Kidney epithelial cell (primary cell): ENCODE measurements around the gene PRELID3B. TPM values are rescaled to one million over a fixed set of nuclear protein-coding genes. Genes with fewer than 3 reads are reported as not detected.
A peak's percentile ranks its signal among the peaks of the same experiment; 100 is the strongest.
"Not testable (repeated sequence)": the region's sequence is repeated elsewhere in the genome, so short reads cannot be mapped to it uniquely, and the experiment has no call there.

Experiments used
- DNase-seq: peaks from one replicate; pipeline ENCODE4 v3.0.0-alpha.2; 2010; ENCODE audit warnings: low read depth
- H3K27me3 ChIP-seq: 2 replicates; pipeline ENCODE4 v1.6.0; 2011; ENCODE audit warnings: low read length; ENCODE audit not compliant: control insufficient read depth, insufficient read depth
- H3K36me3 ChIP-seq: 2 replicates; pipeline ENCODE4 v1.5.1; 2011; ENCODE audit warnings: low read length; ENCODE audit not compliant: control insufficient read depth, insufficient read depth
- H3K4me3 ChIP-seq: 2 replicates; pipeline ENCODE4 v1.5.1; 2011; ENCODE audit warnings: low read depth, mild to moderate bottlenecking, control low read depth, low read length
- total RNA-seq: library from RNA; depleted of rRNA; stranded (reverse); fragments of >200 nt; gene quantifications from 2 replicates; pipeline ENCODE4 v1.2.3, GENCODE V29; 2015
- TF ChIP-seq, protein P1 (sequence below): IDR thresholded peaks from 2 replicates; pipeline ENCODE4 v1.5.1; 2011; ENCODE audit warnings: mild to moderate bottlenecking, moderate library complexity, low read length, control low read depth, inconsistent platforms; ENCODE audit not compliant: insufficient read depth, poor library complexity, severe bottlenecking

Gene PRELID3B
- total RNA-seq, 1 donor from 2014 or later: 61.5 TPM

- Histone ChIP-seq H3K27me3 (no peaks in the 10 kb centered on the region), H3K4me3 (peak overlapping the region; percentile 77), H3K36me3 (no peaks in the 10 kb centered on the region)
- TF ChIP-seq, protein P1, sequence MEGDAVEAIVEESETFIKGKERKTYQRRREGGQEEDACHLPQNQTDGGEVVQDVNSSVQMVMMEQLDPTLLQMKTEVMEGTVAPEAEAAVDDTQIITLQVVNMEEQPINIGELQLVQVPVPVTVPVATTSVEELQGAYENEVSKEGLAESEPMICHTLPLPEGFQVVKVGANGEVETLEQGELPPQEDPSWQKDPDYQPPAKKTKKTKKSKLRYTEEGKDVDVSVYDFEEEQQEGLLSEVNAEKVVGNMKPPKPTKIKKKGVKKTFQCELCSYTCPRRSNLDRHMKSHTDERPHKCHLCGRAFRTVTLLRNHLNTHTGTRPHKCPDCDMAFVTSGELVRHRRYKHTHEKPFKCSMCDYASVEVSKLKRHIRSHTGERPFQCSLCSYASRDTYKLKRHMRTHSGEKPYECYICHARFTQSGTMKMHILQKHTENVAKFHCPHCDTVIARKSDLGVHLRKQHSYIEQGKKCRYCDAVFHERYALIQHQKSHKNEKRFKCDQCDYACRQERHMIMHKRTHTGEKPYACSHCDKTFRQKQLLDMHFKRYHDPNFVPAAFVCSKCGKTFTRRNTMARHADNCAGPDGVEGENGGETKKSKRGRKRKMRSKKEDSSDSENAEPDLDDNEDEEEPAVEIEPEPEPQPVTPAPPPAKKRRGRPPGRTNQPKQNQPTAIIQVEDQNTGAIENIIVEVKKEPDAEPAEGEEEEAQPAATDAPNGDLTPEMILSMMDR: no peak
- DNase-seq: peak; percentile 52
Measured at GRCh38 chr20:59042796-59043631, 428 bp upstream of the PRELID3B start.

GRCh38 chr20:59041487-59041886 lies 1.1 kb downstream of the PRELID3B start:
- not testable (repeated sequence) for H3K36me3 ChIP-seq, H3K4me3 ChIP-seq, DNase-seq, H3K27me3 ChIP-seq

- Histone ChIP-seq H3K4me3 (no peak overlapping the region), H3K36me3 (no peaks in the 10 kb centered on the region), H3K27me3 (no peaks in the 10 kb centered on the region)
- TF ChIP-seq, protein P1: no peak
- no peak for DNase-seq
Measured at GRCh38 chr20:59040667-59041066, 1.9 kb downstream of the PRELID3B start.

DNA sequence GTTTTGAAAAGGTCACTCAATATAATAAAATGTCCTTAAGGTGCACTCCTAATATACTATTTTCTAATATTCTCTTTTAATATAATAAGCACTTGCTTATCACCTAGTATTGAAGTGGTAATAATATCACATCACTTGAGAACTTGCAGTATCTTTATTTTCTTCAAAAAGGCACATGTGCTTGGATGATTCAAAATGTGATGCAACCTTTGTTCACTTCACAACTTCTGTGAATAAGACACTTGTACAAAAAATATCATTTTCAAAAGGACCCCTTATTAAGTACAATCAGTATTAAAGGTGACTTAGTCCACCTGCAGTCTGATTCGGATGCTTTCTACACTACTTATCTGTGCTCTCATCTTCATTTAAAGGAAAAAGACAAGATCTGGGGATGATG lies 3.4 kb downstream of the PRELID3B start:
- H3K36me3 ChIP-seq: no peaks in the 10 kb centered on the region
- no peak for DNase-seq
- no peak overlapping the region for H3K4me3 ChIP-seq
- H3K27me3 ChIP-seq: no peaks in the 10 kb centered on the region
- TF ChIP-seq, protein P1: no peak

- no peak for DNase-seq
- TF ChIP-seq, protein P1: no peak
- Histone ChIP-seq H3K4me3 (no peak overlapping the region), H3K27me3 (no peaks in the 10 kb centered on the region), H3K36me3 (no peaks in the 10 kb centered on the region)
Measured at GRCh38 chr20:59037386-59037785, 5.2 kb downstream of the PRELID3B start.

GRCh38 chr20:59035381-59035780 lies 7.2 kb downstream of the PRELID3B start:
- Histone ChIP-seq H3K27me3 (no peaks in the 10 kb centered on the region), H3K36me3 (no peaks in the 10 kb centered on the region), H3K4me3 (no peak overlapping the region)
- TF ChIP-seq, protein P1: no peak
- DNase-seq: no peak
